Gastroesophageal sphincter (tissue), 4 donors: ENCODE data around the gene SPINT1. TPM values are rescaled to one million over a fixed set of nuclear protein-coding genes. Genes with fewer than 3 reads are reported as not detected.

ENCODE experiments used
- ATAC-seq: fragments of 150-250 bp; one replicate; pipeline ENCODE4 v1.9.1; 2016; ENCODE audit warnings: mild to moderate bottlenecking, moderate library complexity
- H3K27ac ChIP-seq, 4 donors: fragments of 200-600 bp; sonication (generic) in 3 of 4; 1 replicate in 3 of 4; 2 replicates in 1 of 4; pipeline ENCODE4 v1.5.1; 2016 to 2019
- H3K27me3 ChIP-seq: fragments of 200-600 bp; sonication (generic); one replicate; pipeline ENCODE4 v1.5.1; 2019
- H3K36me3 ChIP-seq, 2 donors: fragments of 200-600 bp; sonication (generic); one replicate each; pipeline ENCODE4 v1.5.1; 2019; ENCODE audit warnings: control low read depth in 1 of 2
- H3K4me1 ChIP-seq, 3 donors: fragments of 200-600 bp; sonication (generic); 1 replicate in 2 of 3; 2 replicates in 1 of 3; pipeline ENCODE4 v1.5.1; 2016 to 2019; ENCODE audit warnings: control low read depth in 2 of 3
- H3K4me3 ChIP-seq, 2 donors: fragments of 200-600 bp; sonication (generic); one replicate each; pipeline ENCODE4 v1.5.1; 2019; ENCODE audit warnings: mild to moderate bottlenecking in 1 of 2, moderate library complexity in 1 of 2
- H3K9me3 ChIP-seq, 3 donors: fragments of 200-600 bp; sonication (generic); one replicate each; pipeline ENCODE4 v1.5.1; 2017 to 2019; ENCODE audit warnings: control low read depth in 2 of 3
- EP300 ChIP-seq: sonication (generic); formaldehyde crosslinking; IDR thresholded peaks from one replicate; pipeline ENCODE4 v1.6.1; 2017; ENCODE audit warnings: antibody characterized with exemption, mild to moderate bottlenecking
- POLR2A ChIP-seq, 2 donors: fragments of 450-650 bp; IDR thresholded peaks; one replicate each; pipeline ENCODE4 v1.6.1; 2017; ENCODE audit warnings: antibody characterized with exemption in 2 of 2, mild to moderate bottlenecking in 2 of 2, moderate library complexity in 1 of 2
- POLR2AphosphoS5 ChIP-seq: sonication (generic); formaldehyde crosslinking; IDR thresholded peaks from one replicate; pipeline ENCODE4 v1.6.1; 2017; ENCODE audit warnings: antibody characterized with exemption
- WGBS, 2 donors: methylation state at CpG; one replicate each; pipeline ENCODE4 v1.1.5; 2018; ENCODE audit warnings: low coverage in 1 of 2; 5-methylcytosine and 5-hydroxymethylcytosine counted together
- total RNA-seq, 4 donors: library from RNA; depleted of rRNA; stranded (reverse); fragments of >200 nt; gene quantifications; one replicate each; pipeline ENCODE4 v1.1.0, GENCODE V29; 2016
- TF ChIP-seq, protein P1 (sequence below), 4 experiments: fragments of 200-600 bp in 2 of 4; fragments of 450-650 bp in 2 of 4; sonication (generic) in 1 of 4; IDR thresholded peaks; one replicate each; pipeline ENCODE4 v1.5.1; 2017 to 2019; ENCODE audit warnings: antibody characterized with exemption in 4 of 4, mild to moderate bottlenecking in 2 of 4, moderate library complexity in 2 of 4

Gene SPINT1
- total RNA-seq, 4 donors from 2014 or later, result 2.0 to 29.8 (median 2.8) TPM

DNA sequence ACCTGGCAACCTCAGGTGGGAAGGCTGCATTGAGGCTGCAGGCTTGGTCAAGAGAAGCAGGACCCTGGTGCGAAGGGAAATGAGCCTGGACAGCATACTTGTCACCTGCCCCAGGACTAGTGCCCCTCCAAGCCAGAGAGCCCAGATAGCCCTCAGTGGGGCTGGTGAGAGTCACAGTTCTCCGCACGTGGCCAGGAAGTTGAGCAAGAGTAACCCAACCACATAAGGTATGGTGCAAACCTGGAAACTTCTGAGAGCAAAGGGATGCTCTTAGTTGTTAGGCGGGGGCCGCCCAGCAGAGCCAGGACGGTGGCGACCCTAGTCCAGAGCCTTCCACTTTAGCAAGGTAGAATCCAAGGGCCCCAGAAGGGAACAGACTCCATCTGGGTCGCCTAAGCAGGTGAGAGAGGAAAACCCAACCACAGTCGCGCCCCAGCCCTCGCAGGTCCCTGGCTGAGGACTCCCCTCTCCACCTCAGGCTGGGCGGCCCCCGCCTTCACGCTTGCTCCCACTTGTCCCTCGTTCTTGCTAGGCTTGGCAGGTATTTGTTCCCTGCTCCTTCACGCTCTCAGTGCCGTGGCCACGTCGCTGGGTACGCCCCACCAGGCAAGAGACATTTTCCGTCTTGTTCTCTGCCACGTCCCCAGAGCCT, 49.3 kb downstream of the SPINT1 start:
- Histone ChIP-seq H3K27ac (peak overlapping the region in 3 of 4 donors; percentile 88 to 95 (median 93)), H3K4me1 (peaks cover 0 to 34% (median 11%) of the 10 kb centered on the region in 3 donors), H3K4me3 (peak overlapping the region in 1 of 2 donors; percentile 86), H3K27me3 (no peaks in the 10 kb centered on the region), H3K9me3 (no peaks in the 10 kb centered on the region), H3K36me3 (peaks cover 0 to 22% of the 10 kb centered on the region in 2 donors)
- no peak for ATAC-seq
- 47 to 81% methylated on average over 7 of the region's 22 CpGs for WGBS, 2 donors
- TF ChIP-seq POLR2A (IDR thresholded peaks at IDR 0.05) (no peak), EP300 (no peak), POLR2AphosphoS5 (no peak)
- TF ChIP-seq, protein P1, sequence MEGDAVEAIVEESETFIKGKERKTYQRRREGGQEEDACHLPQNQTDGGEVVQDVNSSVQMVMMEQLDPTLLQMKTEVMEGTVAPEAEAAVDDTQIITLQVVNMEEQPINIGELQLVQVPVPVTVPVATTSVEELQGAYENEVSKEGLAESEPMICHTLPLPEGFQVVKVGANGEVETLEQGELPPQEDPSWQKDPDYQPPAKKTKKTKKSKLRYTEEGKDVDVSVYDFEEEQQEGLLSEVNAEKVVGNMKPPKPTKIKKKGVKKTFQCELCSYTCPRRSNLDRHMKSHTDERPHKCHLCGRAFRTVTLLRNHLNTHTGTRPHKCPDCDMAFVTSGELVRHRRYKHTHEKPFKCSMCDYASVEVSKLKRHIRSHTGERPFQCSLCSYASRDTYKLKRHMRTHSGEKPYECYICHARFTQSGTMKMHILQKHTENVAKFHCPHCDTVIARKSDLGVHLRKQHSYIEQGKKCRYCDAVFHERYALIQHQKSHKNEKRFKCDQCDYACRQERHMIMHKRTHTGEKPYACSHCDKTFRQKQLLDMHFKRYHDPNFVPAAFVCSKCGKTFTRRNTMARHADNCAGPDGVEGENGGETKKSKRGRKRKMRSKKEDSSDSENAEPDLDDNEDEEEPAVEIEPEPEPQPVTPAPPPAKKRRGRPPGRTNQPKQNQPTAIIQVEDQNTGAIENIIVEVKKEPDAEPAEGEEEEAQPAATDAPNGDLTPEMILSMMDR (IDR thresholded peaks at IDR 0.05), result no peak

GRCh38 chr15:40893733-40894680, 50.2 kb downstream of the SPINT1 start, which contains the start of gene VPS18:
VPS18 (plus strand) TSS chr15:40894450; CDS start chr15:40894769, 319 bp downstream.
- WGBS, 2 donors, result 0% methylated on average over 2 of the region's 55 CpGs; no CpG with 5 or more reads in 1 of the 2 donors
- H3K4me1 ChIP-seq, result peaks cover 0 to 34% (median 11%) of the 10 kb centered on the region in 3 donors
- peak within 1 kb of the TSS; percentile 73 to 86 for H3K4me3 ChIP-seq
- peak within 1 kb of the TSS; percentile 81 to 95 (median 90) for H3K27ac ChIP-seq
- H3K27me3 ChIP-seq, result no peaks in the 10 kb centered on the region
- peak in 1 of 2 donors; percentile 53 for TF ChIP-seq POLR2A (IDR thresholded peaks at IDR 0.05)
- TF ChIP-seq, protein P1 (IDR thresholded peaks at IDR 0.05), result peak; percentile 89 to 99 (median 98)
- TF ChIP-seq POLR2AphosphoS5, result peak; percentile 78
- TF ChIP-seq EP300, result no peak
- H3K9me3 ChIP-seq, result no peaks in the 10 kb centered on the region
- peak; percentile 99 for ATAC-seq
- H3K36me3 ChIP-seq, result peaks cover 0 to 31% of the 10 kb centered on the region in 2 donors

DNA sequence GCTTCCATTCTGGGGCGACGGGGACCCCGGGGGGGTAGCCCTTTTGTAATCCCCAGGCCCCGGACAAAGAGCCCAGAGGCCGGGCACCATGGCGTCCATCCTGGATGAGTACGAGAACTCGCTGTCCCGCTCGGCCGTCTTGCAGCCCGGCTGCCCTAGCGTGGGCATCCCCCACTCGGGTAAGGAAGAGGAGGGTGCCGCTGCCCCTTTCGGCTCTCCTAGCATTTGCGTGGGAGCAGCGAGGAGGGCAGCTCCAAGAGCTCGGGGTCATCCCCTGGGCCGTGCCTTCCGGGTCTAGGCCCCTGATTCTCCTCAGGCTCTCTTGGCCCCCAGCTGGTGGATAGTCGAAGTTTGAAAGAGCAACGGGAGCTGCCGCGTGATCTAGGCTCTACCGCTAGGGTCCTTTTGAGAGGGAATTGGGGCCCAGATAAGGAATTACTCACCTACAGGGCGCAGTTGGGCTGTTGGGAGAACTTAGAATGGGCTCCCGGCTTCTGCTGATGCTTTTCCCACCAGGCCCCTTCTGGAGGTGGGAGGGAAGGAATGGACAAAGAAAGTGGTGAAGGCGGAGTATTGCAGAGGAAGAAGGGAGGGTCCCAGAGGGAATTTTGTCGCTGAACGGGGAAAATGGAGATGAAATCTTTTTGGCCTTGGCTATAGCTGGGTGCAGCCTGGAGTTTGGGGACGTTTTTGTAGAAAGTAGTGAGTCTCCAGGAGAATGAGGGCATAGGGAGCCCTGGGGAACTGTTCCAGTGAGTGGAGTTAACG, 51.0 kb downstream of the SPINT1 start:
- peaks cover 0 to 35% (median 11%) of the 10 kb centered on the region in 3 donors for H3K4me1 ChIP-seq
- TF ChIP-seq POLR2A (IDR thresholded peaks at IDR 0.05), result no peak
- no peak for TF ChIP-seq POLR2AphosphoS5
- TF ChIP-seq, protein P1 (IDR thresholded peaks at IDR 0.05), result peak in 3 of 4 experiments; percentile 39 to 72 (median 64)
- no peak for TF ChIP-seq EP300
- peak overlapping the region; percentile 81 to 95 (median 90) for H3K27ac ChIP-seq
- H3K4me3 ChIP-seq, result peak overlapping the region; percentile 73 to 86
- ATAC-seq, result peak; percentile 31
- no peaks in the 10 kb centered on the region for H3K27me3 ChIP-seq
- peaks cover 0 to 40% of the 10 kb centered on the region in 2 donors for H3K36me3 ChIP-seq
- WGBS, 2 donors, result 0 to 2% methylated on average over 5 to 7 of the region's 33 CpGs
- H3K9me3 ChIP-seq, result no peaks in the 10 kb centered on the region

DNA sequence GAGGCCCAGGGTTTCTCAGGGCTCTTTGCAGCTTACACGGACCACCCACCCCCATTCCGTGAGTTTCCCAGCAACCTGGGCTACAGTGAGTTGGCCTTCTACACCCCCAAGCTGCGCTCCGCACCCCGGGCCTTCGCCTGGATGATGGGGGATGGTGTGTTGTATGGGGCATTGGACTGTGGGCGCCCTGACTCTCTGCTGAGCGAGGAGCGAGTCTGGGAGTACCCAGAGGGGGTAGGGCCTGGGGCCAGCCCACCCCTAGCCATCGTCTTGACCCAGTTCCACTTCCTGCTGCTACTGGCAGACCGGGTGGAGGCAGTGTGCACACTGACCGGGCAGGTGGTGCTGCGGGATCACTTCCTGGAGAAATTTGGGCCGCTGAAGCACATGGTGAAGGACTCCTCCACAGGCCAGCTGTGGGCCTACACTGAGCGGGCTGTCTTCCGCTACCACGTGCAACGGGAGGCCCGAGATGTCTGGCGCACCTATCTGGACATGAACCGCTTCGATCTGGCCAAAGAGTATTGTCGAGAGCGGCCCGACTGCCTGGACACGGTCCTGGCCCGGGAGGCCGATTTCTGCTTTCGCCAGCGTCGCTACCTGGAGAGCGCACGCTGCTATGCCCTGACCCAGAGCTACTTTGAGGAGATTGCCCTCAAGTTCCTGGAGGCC, 55.8 kb downstream of the SPINT1 start:
- H3K4me1 ChIP-seq, result peaks cover 0 to 73% (median 11%) of the 10 kb centered on the region in 3 donors
- peaks cover 0 to 78% of the 10 kb centered on the region in 2 donors for H3K36me3 ChIP-seq
- H3K4me3 ChIP-seq, result no peak overlapping the region
- no peak for ATAC-seq
- no peaks in the 10 kb centered on the region for H3K9me3 ChIP-seq
- no peak for TF ChIP-seq POLR2A (IDR thresholded peaks at IDR 0.05)
- TF ChIP-seq EP300, result no peak
- TF ChIP-seq, protein P1 (IDR thresholded peaks at IDR 0.05), result no peak
- H3K27me3 ChIP-seq, result no peaks in the 10 kb centered on the region
- no CpG with 5 or more reads among the region's 33 CpGs for WGBS, 2 donors
- no peak overlapping the region for H3K27ac ChIP-seq
